DMS153 treated with DMSO at 0.1 percent for 48 hours (cell line): ENCODE measurements around the gene MRPL54.
"Not testable (repeated sequence)": the region's sequence is repeated elsewhere in the genome, so short reads cannot be mapped to it uniquely, and the experiment has no call there.

Experiments
- DNase-seq: peaks from one replicate; lab custom pipeline; 2025; ENCODE audit not compliant: unreplicated experiment; lab: John Stamatoyannopoulos, UW

The MRPL54 gene

DNA sequence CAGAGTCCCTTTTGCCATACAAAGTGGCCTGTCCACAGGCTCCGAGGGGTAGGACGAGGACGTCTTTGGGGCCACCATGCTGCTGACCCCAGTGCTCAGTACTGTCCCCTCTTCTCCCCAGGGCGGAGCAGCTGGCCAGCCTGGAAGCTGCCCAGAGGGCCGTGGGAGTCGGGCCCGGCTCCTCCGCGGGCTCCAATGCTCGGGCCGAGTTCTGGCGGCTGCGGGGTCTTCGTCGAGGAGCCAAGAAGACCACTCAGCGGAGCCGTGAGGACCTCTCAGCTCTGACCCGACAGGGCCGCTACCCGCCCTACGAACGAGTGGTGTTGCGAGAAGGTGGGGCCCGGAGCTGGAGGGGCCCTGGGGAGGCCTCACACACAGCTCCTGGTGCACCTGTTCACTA is 22.1 kb upstream of the MRPL54 start:
- DNase-seq, result no peak

DNA sequence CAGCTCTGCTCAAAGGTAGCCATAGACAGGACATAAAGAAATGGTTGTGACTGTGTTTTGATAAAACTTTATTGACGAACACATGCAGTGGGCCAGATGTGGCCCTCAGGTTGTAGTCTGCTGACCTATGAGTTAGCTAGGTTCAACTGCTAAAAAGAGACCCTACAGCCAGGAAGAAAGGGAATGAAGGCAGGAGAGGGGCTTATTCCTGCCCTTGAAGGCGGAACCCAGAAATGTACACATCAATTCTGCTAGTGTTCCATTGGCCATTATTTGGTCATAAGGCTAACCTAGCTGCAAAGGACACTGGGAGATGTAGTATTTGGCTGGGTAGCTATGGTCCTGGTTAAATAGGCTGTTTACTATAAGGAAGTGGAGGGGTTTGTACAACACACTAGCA is 19.0 kb upstream of the MRPL54 start:
- no peak for DNase-seq

DNA sequence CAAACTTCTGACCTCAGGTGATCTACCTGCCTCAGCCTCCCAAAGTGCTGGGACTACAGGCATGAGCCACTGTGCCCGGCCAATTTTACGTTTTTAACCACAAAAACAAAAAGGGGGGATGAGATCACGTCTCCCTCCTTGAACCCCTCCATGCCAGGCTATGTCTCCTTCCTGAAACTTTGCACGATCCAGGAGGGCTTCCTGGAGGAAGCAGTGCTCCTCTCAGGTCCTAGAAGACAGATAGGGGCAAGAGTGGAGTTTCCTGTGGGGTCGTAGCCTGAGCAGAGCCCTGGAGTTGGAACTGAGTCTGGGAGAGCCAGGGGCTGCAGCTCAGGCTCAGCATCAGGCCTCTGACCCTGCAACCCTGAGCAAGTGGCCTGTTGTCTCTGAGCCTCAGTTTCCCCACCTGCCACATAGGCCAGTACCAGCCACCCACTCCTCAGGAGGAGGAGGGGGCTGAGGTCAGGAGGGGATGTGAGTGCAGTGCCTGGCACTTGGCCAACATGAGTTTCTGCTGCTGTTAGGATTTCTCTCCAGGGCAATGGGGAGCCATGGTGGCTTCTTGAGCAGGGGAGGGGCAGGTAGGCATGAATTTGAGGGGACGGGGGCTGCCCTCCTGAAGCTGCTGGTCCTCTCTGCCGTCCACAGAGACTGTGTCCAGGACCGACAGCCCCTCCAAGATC is 17.0 kb upstream of the MRPL54 start:
- DNase-seq, result no peak

DNA sequence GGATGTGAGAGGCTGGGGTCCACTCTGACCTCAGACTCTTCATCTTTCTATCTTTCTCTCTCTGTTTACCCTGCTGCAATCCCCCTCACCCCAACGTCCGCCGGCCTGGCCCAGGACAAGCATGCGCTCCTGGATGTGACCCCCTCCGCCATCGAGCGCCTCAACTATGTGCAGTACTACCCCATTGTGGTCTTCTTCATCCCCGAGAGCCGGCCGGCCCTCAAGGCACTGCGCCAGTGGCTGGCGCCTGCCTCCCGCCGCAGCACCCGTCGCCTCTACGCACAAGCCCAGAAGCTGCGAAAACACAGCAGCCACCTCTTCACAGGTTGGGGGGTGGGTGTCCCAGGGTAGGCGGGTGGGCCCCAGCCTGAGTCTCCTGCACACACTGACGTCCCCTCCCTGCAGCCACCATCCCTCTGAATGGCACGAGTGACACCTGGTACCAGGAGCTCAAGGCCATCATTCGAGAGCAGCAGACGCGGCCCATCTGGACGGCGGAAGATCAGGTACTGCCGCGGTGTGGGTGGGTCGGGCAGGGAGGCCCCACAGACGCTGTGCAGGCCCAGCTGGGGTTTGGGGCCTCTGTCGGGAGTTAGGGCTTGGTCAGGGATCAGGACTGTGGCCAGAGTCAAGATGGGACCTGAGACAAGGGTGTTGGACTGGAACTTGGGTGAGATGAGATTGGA is 16.0 kb upstream of the MRPL54 start:
- no peak for DNase-seq

DNA sequence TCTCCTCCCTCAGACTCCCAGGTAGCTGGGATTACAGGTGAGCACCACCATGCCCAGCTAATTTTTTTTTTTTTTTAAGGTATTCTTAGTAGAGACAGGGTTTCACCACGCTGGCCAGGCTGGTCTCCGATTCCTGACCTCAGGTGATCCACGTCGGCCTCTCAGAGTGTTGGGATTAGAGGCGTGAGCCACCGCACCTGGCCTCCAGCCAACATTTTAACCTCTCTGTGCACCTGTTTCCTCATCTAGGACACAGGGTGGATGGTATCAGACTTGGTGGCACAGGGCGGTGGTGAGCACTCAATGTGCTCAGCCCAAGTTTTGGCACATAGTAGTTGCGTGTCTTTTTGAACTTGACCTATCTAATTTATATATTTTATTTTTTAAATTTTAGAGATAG is 13.5 kb upstream of the MRPL54 start:
- DNase-seq, result no peak

DNA sequence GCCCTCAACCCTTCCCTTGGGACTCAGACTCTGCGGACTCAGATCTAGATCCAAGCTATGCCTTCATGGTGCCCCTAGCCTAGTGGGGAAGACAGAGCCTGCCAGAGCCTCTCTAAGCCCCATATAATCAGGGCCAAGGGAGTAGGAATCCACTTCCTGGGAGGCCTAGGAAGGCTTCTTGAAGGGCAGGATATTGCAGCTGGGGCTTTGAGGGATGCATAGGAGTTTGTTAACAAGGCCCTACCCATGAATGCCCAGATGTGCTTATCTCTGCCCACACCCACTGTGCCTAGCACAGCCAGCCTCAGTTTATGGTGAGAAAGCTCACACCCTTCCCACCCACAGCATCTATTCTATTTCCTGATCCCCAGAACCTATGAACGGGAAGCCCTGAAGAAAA is 12.3 kb upstream of the MRPL54 start:
- DNase-seq, result no peak

DNA sequence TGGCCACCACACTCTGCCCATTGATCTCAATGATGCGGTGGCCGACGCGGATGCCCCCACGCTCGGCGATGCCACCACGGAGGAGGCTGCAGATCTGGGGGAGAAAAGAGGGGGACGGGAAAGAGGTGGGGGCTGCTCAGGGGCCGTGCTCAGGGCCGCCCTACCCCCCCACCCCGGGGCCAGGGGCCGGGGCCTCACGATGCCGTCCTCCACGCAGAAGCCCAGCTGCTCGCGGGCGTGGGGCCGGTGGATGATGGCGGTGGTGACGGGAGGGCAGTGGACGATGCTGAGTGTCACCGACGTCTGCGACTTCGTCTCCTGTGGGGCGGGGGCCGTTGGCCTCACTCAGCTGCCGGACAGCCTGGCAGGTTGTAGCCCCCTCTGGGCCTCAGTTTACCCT is 11.2 kb upstream of the MRPL54 start:
- DNase-seq, result no peak

DNA sequence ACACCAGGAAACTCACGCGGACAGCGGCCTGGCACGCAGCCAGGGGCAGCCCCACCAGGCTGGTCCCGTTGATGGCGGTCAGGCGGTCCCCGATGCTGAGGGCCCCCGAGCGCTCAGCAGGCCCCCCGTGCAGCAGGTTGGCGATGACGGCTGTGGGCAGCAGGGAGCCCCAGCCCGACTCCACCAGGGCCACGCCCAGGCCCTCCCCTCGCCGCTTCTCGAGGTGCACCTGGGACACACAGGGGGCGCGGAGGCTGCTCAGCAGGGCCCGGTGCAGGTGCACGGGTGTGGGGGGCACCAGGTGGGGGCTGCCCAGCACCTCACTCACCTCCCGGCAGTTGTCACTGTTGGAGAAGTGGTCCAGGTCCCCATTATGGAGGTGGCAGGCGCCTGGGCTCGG is 10.0 kb upstream of the MRPL54 start:
- no peak for DNase-seq

DNA sequence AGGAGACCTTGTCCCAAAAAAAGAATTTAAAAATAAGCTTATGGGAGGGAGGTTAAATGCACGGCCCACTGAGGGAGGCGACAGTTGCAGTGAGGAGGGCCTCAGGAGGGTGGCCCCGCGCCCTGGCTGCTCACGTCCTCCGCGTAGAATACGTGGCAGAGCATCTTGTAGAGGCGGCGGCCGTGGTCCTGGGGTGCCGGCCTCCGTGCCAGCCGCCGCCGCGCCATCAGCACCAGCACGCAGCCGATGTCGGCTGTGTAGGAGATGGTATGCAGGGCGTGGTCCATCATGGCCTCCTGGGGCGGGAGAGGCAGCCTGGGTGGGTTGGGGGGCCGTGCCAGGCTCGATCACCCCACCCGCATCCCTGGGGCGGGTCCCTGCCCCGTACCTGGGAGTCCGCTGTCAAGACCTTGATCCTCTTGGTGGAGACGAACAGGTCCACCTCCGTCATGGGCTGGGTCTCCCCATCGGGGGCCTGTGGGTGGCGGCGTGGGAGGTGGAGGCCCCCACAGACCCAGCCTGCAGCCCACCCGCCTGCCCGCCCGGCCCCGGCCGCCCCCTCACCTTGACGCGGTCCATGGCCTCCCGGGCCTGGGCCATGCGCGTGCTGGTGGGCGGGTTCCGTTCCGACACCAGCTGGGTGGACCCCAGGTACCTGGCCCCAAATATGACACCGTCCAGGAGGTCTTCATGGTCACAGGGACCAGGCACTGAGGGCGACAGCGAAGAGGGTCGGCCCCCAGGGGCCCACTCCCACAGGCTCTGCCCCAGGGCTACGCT is 8.7 kb upstream of the MRPL54 start:
- no peak for DNase-seq

DNA sequence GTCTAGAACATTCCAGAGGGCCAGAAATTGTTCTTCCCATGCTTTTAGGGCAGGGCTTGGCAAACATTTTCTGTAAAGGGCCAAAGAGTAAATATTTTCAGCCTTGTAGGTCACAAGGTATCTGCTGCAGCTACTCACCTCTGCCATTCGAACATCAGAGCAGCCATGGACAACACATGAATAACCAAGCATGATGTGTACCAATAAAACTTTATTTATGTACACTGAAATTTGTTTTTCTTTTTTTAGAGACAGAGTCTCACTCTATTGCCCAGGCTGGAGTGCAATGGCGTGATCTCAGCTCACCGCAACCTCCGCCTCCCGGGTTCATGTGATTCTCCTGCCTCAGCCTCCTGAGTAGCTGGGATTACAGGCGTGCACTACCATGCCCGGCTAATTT is 4.8 kb upstream of the MRPL54 start:
- DNase-seq, result not testable (repeated sequence)

DNA sequence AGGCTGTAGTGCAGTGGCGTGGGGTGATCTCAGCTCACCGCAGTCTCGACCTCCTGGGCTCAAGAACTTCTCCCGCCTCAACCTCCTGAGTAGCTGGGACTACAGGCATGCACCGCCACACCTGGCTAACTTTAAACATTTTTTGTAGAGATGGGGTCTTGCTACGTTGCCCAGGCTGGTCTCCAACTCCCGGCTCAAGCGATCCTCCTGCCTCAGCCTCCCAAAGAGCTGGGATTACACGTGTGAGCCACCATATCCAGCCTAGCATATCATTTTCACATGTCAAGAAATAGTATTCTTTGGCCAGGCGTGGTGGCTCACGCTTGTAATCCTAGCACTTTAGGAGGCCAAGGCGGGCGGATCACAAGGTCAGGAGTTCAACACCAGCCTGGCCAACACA is 4.2 kb upstream of the MRPL54 start:
- not testable (repeated sequence) for DNase-seq

DNA sequence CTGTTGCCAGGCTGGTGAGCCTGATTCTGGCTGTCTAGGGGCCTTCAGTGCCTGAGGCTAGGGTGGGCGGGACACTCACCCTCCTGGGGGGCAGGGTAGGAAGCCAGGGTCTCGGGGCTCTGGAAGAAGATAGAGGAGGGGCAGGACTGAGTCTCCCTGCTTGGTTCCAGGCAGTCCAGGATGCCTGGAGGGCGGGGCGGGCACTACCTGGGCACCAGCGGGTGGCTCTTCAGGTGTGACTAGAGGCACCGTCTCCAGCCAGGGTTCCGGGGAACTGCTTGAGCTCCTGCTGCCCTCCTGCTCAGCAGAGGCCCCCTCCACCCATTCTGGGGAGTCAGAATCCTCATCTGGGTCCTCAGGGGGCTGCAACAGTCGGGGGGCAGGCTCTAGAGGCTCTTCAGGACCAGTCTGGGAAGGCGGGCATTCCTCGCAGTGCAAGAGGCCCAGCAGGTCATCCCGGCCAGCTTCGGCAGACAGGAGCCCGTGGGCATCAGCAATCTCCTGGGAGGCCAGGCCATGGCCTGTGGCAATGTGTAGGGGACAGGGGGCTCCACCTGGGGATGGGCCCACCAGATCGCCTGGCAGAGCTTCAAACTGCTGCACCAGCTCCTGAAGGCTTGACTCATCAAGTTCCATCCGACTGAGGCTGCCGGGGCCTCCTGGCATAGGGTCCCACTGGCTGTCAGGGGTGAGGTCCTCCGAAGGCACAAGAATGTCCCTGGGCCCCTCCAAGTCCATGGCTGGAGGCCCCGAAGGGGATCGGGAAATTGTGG is 2.8 kb upstream of the MRPL54 start:
- no peak for DNase-seq

DNA sequence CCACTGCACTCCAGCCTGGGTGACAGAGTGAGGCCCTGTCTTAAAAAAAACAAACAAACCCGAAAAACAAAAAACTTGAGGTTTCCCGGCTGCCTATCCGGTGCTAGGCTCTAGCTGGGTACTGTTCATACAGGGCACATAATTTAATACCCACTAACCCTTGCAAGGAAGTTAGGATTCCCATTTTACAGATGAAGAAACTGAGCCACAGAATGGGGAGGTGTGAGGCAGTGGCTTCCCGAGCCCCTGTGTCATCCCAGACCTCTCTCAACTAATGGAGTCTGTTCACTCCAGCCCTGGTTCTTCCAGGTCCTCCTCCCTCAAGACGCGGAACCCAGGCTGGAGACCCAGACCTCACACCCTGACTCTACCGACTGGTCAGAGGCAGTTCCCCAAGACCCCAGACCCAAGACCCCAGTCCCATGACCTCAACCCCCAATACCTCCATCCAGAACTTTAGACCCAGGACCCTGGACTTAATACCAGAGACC is 1.6 kb upstream of the MRPL54 start:
- DNase-seq, result no peak

DNA sequence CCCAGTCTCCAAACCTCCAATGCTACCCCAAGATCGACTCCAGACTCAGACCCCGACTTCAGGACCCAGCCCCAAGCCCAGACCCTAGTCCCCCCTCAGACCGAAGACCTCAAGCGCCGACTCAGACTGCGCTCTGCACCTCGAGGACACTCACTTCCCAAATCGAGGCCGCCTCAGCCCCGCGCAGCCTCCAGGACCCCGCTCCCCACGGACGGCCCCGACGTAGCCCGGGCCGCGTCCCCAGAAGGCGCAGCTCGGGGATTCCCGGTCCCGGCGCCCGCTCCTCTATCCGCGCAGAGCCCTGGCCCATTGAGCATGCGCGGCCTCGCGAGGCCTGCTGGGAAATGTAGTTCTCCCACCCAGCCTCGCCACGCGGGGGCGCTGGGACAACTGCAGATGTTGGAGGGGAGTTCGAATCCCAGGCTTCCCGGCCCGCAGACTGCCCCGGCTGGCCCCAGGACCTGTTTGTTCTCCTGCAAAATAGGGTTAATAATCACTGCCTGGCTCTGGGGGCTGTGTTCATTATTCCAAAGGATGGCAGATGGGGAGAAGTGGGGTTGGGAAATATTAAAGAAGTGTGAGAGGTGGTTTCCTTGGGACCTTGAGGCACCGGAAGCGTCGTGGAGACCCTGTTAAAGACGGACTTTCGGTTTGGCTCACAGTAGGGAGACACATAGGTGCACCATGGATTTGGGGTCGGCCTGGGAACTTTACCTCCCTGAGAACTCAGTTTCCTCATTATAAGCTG is 926 bp upstream of the MRPL54 start, which contains the start of gene APBA3:
Gene APBA3, minus strand, starts transcription at position 311 of the 748 bp plus-strand sequence. CDS start 1,428 bp downstream, outside the sequence.
- DNase-seq, result peak; percentile 69

DNA sequence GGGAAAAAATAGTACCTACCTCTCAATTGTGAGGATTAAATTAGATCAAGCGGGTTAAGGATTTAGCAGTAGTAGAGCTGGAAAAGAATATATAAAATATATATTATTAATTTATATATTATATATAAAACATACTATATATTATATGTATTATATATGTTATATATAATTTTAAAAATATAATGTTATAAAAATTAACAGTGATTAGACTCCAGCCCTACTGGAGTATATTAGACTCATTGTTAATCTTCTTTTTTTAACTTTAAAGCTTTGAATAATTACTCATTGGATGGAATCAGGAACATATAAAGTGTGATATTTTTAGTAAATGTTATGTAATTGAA is 380 bp upstream of the MRPL54 start:
- DNase-seq, result no peak

DNA sequence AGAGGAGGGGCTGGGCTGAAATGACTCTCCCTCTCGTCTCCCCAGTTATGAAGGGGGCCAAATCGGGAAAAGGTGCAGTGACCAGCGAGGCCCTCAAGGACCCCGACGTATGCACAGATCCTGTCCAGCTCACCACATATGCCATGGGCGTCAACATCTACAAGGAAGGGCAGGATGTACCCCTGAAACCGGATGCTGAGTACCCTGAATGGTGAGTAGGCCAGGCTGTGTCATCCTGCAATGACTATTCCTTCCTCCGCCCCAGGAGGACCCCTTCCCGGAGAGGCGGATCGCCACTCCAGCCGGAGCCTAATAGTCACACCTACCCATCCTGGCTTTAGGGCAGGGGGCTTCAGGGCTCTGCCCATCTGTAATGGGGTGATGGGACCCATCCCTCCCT is 2.6 kb downstream of the MRPL54 start:
- DNase-seq, result no peak

DNA sequence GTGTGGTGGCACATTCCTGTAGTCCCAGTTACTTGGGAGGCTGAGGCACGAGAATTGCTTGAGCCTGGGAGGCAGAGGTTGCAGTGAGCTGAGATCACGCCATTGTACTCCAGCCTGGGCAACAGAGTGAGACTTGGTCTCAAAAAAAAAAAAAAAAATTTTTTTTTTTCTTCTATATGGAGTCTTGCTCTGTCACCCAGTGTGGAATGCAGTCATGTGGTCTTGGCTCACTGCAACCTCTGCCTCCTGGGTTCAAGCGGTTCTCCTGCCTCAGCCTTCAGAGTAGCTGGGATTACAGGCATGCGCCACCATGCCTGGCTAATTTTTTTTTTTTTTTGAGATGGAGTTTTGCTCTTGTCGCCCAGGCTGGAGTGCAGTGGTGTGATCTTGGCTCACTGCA is 3.3 kb downstream of the MRPL54 start:
- not testable (repeated sequence) for DNase-seq

DNA sequence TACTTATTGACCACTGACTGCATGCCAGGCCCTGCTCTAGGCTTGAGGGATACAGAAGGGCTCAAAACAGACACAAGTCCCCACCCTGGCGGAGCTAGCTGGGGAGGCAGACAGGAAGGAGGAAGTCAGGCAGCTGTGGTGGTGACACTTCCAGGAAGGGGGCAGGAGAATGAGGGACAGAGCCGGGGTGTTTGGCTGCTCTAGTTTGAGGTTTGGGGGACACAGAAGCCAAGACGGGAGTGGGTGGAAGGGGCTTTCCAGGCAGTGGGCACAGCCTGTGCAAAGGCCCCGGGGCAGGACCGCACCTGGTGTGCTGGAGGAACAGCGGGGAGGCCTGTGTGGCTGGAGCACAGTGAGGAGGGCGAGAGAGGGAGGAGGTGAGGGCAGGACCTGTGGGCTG is 4.0 kb downstream of the MRPL54 start:
- DNase-seq, result no peak

DNA sequence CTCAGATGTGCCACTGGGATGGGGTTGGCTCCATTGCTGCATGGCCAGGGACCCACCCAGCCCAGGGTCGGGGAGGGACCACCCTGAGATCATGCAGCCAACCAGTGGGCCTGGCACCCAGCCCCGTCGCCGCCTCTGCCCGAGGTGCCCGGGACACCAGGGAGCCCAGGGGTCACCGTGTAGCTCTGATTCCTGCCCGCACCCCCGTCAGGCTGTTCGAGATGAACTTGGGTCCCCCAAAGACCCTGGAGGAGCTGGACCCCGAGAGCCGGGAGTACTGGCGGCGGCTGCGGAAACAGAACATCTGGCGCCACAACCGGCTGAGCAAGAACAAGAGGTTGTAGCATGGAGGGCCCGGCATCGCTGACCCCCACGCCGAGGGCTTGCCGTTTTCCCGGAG is 4.6 kb downstream of the MRPL54 start:
- no peak for DNase-seq

DNA sequence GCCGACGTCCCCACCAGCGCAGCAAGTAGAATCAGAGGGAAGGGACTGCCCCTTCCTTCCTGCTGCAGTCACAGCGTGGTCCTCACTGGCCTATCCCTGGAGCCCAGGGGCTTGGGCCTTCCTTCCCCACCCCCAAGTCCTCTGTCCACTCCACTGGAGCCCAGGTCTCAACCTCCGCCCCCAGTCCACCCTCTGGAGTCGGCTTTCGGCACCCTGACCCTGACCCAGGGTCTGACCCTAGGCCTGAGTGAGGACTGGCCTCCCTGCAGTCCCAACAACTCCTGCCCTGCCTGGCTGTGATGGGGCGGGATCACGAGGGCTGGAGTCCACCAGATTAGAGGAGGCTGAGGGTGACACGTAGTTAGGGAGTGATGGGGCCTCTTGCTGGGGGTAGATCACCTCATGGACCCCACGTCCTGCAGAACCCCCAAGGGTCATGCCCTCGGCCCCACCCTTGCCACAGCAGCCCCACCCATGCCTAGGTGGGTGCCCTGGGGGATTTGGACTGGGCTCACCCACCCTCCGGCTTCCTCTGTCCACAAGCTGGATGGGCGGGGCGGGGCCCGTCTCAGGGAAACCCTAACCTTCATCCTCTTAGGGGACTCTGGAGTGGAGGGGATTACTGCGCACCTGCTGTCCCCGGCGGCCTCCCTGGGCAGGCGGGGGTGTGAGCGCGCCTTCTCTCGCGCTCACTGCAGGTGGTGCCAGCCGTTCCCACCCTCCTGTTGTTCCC is 5.7 kb downstream of the MRPL54 start:
- DNase-seq, result no peak
